ENCODE measurements around the gene DNAJB13.

DNAJB13 gene

GRCh38 chr11:73956876-73957653 lies 6.2 kb downstream of the DNAJB13 start:
- DNase-seq = no peak

- no peak for DNase-seq
These were observed 7.0 kb downstream of the DNAJB13 start for GRCh38 chr11:73957654-73958361.

GRCh38 chr11:73958521-73959141 lies 7.8 kb downstream of the DNAJB13 start:
- no peak for DNase-seq

GRCh38 chr11:73961321-73961720 lies 10.5 kb downstream of the DNAJB13 start:
- DNase-seq = no peak

- no peak for DNase-seq
These were observed 11.4 kb downstream of the DNAJB13 start for GRCh38 chr11:73962101-73962705.

- DNase-seq = no peak
These were observed 13.0 kb downstream of the DNAJB13 start for GRCh38 chr11:73963861-73964260.

- DNase-seq = no peak
These were observed 14.4 kb downstream of the DNAJB13 start for GRCh38 chr11:73965076-73965763.

- no peak for DNase-seq
These were observed 14.9 kb downstream of the DNAJB13 start for GRCh38 chr11:73965764-73966121.

- no peak for DNase-seq
These were observed 17.6 kb downstream of the DNAJB13 start for GRCh38 chr11:73968356-73968966.

GRCh38 chr11:73969091-73969490 lies 18.3 kb downstream of the DNAJB13 start:
- DNase-seq = no peak

GRCh38 chr11:73969991-73970800 lies 19.4 kb downstream of the DNAJB13 start:
- DNase-seq = no peak

GRCh38 chr11:73971175-73971719 lies 20.4 kb downstream of the DNAJB13 start:
- no peak for DNase-seq

- no peak for DNase-seq
These were observed 21.4 kb downstream of the DNAJB13 start for GRCh38 chr11:73972187-73972586.

- no peak for DNase-seq
These were observed 22.0 kb downstream of the DNAJB13 start for GRCh38 chr11:73972620-73973449.

GRCh38 chr11:73974604-73975478 lies 24.0 kb downstream of the DNAJB13 start:
- no peak for DNase-seq

GRCh38 chr11:73975479-73975757 lies 24.6 kb downstream of the DNAJB13 start:
- no peak for DNase-seq

GRCh38 chr11:73976451-73977151 lies 25.8 kb downstream of the DNAJB13 start:
- no peak for DNase-seq

GRCh38 chr11:73977856-73978519 lies 27.2 kb downstream of the DNAJB13 start:
- DNase-seq = no peak
